Spleen (tissue), 7 donors: ENCODE data around the gene MIF.

Experiments
- POLR2A ChIP-seq, 3 donors: fragments of 450-650 bp; IDR thresholded peaks; one replicate each; pipeline ENCODE4 v1.5.1; 2017; ENCODE audit warnings: antibody characterized with exemption in 3 of 3, mild to moderate bottlenecking in 1 of 3
- POLR2AphosphoS5 ChIP-seq, 3 donors: sonication (generic); formaldehyde crosslinking; IDR thresholded peaks; one replicate each; pipeline ENCODE4 v1.5.1; 2017; ENCODE audit warnings: antibody characterized with exemption in 3 of 3
- TF ChIP-seq, protein P1 (sequence below), 11 experiments: fragments of 200-600 bp in 7 of 11; fragments of 450-650 bp in 4 of 11; sonication (generic) in 4 of 11; IDR thresholded peaks in 8 of 11; conservative IDR thresholded peaks in 3 of 11; 1 replicate in 7 of 11; 2 replicates in 4 of 11; pipeline versions ENCODE4 v1.4.0 to v1.8.0; 2016 to 2021; ENCODE audit warnings: antibody characterized with exemption in 11 of 11, inconsistent platforms in 4 of 11, mild to moderate bottlenecking in 1 of 11
- donor health status: DM: no; HTN: no; CAD: no; lungs with moderate emphysema.
- donor health status: DM: no; HTN: no; CAD: no.
- donor health status: DM: no; HTN: no; CAD: no.

DNA sequence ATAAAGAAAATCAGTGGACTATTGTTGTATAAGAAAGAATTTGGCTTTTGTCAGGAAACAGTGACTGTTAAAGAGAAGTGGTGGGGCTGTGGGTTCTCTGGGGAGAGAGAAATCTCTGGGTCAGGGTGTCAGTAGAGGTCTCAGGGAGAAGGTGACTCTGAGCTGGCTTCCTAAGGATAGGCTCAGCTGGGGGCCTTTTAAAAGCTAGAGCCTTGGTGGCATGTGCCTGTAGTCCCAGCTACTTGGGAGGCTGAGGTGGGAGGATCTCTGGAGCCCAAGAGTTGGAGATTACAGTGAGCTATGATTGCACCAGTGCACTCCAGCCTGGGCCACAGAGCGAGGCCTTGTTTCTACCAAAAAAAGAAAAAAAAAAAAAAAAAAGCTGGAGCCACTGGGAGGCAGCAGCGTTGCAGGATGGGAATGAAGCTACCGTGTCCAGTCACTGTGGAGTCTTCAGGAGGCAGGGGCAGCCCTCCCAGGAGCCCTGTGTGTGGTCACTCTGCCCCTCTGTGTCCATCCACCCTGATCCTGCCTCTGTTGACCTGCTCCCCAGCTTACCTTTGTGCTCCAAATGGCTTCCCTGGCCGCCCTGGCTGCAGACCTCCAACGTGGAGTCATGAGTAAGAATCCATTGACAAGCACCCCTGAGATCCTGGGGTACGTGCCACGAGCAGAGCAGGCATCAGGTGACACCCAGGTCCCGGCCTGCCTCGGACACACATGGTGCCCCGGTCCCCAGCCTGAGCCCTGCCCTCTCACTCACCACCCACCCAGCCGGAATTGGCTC is 5.4 kb upstream of the MIF start:
- no peak for TF ChIP-seq POLR2A (IDR thresholded peaks at IDR 0.05)
- TF ChIP-seq, protein P1, sequence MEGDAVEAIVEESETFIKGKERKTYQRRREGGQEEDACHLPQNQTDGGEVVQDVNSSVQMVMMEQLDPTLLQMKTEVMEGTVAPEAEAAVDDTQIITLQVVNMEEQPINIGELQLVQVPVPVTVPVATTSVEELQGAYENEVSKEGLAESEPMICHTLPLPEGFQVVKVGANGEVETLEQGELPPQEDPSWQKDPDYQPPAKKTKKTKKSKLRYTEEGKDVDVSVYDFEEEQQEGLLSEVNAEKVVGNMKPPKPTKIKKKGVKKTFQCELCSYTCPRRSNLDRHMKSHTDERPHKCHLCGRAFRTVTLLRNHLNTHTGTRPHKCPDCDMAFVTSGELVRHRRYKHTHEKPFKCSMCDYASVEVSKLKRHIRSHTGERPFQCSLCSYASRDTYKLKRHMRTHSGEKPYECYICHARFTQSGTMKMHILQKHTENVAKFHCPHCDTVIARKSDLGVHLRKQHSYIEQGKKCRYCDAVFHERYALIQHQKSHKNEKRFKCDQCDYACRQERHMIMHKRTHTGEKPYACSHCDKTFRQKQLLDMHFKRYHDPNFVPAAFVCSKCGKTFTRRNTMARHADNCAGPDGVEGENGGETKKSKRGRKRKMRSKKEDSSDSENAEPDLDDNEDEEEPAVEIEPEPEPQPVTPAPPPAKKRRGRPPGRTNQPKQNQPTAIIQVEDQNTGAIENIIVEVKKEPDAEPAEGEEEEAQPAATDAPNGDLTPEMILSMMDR (IDR thresholded peaks at IDR 0.05 in 8 of 11, conservative IDR thresholded peaks at IDR 0.05 in 3 of 11): no peak
- TF ChIP-seq POLR2AphosphoS5 (IDR thresholded peaks at IDR 0.05): no peak
